HG02798 (cell line): ENCODE measurements around the gene TENM4.
A peak's percentile ranks its signal among the peaks of the same experiment; 100 is the strongest.

Source experiments
- ATAC-seq: cut with Tn5 transposase; IDR thresholded peaks from one replicate; pipeline ENCODE4 v1.9.1; 2021; ENCODE audit warnings: mild to moderate bottlenecking; ENCODE audit not compliant: unreplicated experiment, poor library complexity

Gene TENM4

DNA sequence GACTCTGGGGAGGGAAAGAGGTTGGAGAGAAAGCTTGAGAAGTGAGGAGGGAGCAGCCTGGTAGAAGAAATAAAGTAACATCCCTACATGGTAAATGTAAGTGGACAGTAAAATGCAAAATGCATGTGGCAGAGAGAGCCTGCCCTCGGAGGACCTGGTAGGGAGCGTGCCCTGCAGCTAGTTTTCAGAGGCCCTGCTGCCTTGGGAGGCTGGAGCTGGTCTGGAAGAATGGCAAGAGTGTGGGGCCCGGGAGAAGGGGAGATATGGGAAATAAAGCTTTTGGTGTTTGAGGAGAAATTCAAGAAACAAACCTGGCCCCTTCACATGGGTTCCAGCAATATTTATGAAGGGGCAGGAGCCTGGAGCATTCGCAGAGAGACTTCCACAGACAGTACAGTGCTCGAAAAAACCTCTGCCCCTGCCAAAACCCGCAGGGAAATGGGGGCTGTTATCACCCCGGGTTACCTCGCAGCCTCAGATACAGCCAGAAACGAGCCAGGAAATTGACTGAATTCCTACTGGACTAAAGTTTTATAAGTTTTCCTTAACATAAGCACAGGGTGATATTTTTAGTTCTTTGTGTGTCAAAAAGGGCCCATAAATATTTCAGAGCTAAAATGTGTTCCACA, 363.0 kb downstream of the TENM4 start:
- ATAC-seq: no peak

DNA sequence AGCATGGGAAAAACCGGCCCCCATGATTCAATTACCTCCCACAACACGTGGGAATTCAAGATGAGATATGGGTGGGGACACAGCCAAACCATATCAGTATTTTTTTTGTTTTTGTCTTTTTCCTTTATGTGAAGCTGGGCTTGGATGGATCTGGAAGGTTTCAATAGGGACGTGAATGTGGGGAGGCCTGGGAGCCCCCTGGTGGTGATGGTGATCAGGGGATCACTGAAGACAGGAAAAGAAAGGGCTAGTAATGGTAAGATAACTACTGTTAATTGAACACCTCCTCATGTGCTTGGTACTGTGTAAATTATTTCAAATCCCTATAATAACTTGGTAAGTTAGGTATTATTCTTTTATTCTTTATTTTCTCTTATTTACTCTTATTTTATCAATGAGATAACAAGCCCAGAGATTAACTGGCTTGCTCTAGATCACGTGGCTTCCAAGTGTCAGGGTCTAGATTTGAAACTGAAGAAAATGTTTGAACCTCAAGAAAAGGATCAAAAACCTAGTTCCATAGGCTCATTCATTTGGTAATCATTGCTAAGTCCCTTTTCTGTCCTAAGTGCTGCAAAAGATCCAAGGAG, 364.2 kb downstream of the TENM4 start:
- no peak for ATAC-seq

DNA sequence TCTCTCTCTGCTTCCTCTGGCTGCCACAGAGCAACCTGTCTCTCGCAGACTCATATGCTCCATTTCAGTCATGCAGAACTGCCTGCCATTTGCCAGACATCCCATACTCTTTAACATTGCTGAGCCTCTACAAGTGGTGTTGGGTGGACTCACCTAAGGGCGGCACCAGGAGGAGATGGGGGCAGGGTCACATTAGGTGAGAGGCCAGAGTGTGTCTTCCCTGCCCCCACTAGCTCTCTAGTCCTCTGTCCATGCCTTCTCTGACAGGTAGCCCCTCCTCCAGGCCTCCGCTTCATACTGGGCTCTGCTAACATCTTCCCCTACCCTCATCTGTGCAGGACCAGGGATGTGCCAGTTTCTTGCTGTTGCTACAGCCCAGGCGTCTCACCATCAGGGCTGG, 366.3 kb downstream of the TENM4 start:
- no peak for ATAC-seq

DNA sequence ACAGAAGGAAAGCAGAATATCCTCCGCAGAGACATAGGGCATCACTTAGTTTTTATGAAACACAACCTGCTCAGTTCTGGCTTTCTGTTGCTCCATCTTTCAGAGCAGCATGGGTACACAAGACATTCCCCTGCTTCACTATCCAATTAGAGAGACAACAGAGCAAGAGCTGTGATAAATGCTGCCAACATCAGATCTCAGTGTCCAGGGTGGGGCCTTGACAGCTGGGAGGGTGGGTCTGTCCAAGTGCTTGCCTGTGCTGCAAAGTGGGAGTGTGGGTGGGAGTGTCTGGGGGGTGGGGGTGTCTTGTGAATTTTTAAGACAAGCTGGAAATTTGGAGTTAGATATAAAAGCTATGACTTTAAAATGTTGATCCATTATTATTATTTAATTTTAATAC, 369.6 kb downstream of the TENM4 start:
- no peak for ATAC-seq

DNA sequence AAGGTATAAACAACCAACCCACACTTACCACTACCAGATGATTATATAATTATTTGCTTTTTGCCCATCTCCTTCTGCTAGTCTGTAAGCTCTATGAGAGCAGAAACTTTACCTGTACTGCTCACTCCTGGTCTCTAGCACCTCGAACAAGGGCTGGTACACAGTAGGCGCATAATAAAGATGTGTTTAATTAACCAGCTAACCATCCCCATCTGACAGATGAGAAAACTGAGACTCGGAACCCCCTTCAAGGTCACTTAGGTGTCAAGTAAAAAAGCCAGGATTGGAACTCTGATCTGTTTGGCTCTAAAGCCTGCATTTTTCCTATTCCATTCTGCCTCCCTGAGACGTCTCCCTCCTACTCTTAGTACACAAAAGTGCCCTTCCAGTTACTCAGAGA, 370.3 kb downstream of the TENM4 start:
- no peak for ATAC-seq

DNA sequence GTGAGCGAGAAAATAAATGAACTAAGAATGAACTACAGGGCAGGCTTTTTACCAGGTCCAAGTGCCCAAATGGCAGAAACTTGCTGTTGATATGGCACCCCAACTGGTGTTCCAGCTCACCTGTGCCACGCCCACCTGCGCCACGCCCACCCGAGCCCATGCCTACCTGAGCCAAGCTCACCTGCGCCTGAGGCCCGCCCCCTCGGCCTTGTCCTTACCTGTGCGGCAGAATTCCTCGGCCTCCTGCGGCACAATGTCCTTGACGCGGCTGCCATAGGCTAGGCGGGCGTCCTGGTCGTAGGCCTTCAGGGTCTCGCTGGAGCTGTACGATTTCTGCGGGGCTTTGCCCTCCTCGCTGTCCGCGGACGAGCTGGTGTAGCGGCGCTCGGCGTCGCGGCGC, 371.3 kb downstream of the TENM4 start:
- no peak for ATAC-seq

DNA sequence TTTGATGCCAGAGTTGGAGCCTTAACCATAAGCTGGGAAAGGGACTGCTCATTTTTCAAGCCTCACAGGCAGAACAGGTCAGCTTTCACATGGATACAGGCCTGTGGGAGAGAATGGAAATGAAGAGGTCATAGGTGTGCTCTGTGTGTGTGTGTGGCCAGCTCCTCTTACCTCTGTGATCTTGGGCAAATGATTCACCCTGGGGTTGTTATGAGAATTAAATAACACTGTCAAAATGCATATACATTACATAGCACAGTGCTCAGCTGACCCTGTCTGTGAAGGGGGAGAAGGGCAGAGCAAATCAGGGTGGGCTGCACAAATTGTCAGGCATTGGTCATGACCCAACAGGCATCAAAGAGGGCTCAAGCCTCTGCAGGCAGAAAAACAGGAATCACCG, 372.5 kb downstream of the TENM4 start:
- ATAC-seq: no peak

DNA sequence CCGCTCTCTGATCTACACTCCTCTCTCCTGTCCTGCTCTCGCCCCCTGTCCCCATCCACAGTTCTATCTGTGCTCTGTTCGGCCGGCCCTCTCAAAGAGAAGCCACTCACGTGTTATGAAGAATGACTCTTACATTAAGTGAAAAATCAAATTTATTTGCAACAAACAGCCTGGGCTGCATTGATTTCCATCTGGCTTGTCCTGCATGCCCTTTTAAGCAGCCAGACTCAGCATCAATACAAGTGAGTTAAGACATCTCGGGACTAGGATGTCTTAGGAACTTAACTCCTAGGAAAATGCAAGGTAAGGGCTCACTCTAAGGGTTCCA, 373.5 kb downstream of the TENM4 start:
- ATAC-seq: no peak

DNA sequence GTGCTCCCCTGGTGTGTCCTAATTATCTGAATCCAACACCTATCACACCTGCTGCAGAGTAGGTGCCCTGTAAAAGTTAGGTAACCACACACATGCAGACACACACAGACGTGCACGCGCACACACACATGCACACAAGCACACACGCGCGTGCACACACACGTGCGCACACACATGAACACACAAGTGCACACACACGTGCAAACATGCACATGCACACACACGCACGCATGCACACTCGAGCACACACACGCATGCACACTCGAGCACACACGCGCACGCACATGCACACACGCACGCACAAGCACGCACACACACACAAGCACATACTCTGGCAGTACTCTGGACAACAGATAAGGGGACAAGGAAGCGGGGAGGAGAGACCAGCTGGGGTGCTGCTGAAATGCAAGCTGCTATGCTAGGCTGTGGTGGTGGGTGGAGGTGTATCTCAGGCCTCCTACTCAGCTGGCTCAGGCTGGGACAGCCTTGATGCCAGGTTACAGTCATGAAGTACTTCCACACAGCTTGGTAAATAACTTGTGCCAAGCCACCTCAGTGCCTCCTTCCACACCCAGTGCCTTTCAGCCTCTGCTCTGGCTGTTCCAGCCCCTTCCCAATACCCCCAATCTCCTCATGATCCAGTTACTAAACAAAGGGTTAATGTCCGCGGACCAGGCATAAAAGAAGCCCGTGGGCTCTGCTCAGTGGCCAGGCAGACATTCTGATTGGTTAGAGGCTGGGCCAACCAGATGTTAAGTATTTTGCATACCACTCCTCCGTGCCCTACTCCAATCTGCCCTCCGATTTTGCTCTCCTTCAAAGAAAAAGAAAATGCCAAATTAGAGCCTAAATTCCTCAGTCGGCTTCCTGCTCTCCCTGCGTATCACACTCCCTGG, 374.1 kb downstream of the TENM4 start:
- no peak for ATAC-seq

DNA sequence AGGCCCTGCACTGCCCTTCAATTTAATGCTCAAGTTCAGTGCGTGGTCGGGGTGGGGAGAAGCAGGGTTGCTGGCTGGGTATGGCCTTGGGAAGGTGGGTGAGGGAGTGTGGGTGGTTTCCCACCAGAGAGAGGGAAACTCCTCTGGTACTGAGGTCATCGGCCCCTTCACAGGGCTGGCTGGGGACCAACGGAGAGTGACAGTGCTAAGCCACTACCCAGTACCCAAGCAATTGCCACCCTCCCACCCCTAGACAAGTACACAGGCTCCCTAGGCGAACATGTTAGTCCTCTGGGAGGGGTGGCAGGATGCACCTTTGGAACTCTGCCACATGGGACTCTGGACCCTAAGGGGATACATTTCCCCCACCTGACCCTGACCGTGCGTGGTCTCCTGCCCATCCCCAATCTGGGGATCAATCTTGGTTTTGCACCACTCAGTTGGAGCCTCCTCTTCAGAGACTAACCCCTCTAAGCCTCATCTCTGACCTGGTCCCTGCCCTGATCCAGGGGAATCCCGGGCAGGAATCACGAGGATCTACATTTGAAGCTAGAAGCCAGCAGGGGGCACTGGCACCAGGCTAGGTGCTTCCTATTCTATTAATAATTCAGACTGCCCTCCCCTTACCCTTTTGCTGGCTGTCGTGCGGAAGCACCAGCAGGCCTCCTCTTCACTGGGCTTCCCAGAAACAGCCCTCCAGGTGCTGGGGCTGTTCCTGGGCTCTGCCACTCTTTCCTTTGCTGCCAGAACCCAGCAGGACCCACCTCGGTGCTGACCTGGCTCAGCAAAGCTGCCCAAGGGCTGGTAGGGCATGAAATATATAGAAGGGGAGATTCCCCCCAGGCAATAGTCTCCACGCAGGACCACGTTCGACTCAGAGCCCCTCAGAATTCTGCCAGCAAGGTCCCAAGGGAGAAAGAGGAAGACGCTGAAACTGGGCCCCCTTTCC, 377.7 kb downstream of the TENM4 start:
- ATAC-seq: peak; percentile 42

DNA sequence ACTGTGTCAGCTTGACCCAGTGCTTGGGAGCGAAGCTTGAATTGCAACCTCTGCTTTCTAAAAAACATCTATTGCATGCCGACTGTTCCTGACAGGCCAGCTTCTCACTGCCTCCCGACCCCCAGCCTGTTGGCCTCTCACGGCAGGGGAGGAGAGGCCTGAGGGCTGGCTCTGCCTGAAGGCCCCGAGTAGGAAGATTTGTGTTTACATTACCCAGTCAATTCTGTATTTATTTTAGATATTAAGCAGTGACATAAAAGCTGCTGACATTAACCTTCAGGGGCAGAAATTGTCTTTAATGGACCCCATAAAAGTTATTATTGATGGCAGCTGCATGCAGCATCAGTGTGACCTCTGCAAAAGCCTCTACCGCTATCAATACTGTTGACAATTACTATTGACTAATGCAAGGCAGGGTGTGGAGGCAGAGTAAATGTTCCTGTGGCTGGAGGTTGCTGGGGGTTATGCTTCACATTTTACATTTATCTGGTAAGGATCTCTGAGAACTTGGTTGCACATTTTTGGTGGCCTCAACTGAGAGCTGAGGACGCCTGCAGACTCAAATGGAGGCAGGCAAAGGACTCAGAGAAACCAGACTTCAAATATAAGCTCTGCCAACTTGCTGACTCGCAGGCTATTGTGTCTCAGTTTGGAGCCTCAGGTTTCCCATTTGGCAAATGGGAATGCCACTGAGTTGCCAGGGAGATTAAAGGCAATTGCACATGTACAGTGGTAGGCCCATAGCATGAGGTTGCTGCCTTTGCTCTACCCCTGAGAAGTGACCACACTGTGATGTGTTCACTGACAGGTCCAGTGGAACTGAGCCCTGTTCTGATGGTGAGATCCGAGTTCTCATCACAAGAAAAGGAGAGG, 380.5 kb downstream of the TENM4 start:
- no peak for ATAC-seq

DNA sequence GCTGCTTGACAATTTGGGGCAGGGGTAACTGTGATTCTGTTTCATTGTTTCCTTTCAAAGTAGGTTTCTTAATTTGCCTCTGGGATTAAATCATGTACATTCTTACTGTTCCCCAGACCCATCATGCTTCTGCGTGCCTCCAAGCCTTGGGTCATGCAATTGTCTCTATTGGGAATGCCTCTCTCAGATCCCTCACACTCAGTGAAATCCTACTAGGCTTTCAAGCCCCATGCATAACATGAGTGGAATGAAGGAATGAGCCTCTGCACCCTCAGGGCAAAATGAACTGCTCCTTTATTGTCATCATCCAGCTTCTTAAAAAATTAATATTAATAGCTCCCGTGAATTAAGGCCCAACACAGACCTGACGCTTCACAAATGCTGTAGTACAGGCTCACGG, 381.7 kb downstream of the TENM4 start:
- ATAC-seq: no peak

DNA sequence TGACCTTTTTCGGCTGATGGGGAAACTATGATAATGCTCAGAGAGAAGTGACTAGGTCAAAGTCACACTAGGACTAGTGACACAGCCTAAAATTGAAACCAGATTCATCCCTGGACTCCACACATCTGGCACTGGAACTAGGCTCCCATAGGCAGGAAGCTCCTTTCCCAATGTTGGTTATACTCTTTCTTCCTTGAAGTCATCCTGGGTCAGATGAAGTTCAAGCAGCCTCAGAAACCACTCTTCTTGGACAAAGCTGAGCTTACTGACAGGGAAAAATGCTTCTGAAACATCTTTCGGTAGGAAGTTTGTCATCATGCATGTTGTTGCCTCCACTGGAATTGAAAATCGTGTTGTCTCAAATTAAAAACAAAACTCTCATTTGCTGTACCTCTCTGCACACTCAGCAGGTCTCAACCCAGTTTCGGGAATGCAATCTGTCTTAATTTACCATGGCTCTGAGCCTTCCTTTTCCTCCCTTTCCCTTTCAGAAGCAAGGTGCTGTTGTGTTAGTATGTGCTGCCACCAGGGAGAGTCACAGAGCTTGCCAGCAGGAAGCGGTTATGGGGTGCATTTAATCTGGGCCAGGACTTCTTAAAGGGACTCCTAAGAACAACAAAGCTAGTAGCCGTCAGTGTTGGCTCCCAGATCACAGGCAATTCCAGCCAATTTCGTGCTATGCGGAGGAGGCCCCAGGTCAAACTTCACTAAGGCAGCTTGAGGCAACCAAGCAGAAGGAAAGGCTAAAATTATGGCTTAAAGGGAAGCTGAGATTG, 384.8 kb downstream of the TENM4 start:
- ATAC-seq: no peak

DNA sequence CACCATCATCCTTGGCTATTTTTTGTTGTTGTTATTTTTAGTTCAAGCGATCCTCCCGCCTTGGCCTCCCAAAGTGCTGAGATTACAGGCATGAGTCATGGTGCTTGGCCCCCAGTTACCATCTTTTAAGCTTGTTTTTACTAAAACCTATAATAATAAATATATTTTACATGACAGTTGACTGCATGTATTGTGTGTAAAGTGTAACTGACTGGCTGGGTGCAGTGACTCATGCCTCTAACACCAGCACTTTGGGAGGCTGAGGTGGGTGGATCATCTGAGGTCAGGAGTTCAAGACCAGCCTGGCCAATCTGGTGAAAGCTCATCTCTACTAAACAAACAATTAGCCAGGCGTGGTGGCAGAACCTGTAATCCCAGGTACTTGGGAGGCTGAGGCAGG, 386.2 kb downstream of the TENM4 start:
- no peak for ATAC-seq

DNA sequence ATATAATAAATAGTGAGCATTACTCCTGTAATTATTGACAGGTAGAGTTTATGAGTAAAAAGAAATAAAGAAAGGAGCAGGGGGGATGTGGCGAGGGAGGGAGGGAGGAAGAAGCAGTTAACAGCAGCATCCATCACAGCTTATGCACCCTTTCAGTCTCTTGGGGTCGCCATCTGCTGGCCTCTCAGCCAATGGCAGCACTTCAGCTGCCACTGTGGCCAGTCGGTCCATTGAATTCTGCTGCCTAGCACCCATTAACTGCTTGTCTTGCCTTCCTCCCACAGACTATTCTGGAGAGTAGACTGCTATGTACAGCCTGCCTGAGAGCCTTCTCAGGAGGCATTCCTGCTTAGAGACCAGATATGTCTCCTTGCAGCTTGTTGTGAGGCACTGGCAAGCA, 388.3 kb downstream of the TENM4 start:
- no peak for ATAC-seq

DNA sequence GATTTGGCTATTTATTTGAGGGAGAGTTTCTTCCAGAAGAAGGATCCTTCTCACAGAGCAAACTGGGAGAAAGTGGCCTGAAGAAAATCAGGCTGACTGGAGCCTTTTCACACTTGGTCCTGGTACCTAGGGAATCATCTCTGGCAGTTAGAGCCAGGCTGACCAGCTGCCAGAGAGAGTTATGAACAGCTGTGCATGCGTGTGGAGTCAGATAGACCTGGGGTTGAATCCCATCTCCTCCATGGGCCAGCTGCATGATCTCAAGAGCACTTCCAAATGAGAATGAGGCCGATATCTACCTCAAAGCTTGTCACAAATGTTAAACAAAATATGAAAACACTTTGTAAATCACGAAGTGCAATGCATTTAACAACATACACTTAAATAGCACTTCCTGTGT, 390.0 kb downstream of the TENM4 start:
- ATAC-seq: no peak

DNA sequence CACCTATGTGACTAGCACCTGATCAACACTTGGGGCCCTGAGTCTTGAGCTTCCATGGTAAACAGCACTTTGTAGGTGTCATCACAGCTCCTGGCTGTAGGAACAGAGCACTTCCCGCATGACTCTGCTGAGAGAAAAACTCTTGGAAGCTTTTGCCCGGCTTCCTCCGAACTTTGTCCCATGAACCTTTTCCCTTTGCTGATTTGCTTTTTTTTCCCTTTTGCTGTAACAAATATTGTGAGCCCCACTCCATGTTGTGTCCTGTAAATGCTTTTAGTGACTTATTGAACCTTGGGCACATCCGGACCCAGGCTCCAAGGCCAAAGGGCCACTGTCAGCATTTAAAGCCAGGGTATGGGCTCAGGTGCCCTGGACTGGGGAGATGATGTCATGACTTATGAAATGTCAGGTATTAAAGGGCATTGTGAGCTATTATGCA, 391.1 kb downstream of the TENM4 start:
- no peak for ATAC-seq

DNA sequence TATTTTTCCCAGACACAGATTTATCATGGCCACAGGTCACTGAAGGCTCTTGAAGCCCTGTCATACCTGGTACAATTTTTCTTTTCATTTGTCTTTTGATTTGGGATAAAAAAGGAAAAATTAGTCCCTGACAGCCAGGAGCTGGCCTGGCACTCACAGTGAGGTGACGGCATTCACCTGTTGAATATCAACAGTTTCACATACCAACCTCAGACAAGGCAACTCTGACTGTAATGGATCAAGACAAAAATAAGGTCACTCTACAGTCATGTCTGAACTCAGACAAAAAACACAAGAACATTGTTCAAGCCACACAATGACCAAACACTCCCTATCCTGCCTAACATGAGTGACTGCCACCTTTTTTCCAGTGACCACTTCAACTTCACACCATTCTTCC, 392.9 kb downstream of the TENM4 start:
- ATAC-seq: no peak

DNA sequence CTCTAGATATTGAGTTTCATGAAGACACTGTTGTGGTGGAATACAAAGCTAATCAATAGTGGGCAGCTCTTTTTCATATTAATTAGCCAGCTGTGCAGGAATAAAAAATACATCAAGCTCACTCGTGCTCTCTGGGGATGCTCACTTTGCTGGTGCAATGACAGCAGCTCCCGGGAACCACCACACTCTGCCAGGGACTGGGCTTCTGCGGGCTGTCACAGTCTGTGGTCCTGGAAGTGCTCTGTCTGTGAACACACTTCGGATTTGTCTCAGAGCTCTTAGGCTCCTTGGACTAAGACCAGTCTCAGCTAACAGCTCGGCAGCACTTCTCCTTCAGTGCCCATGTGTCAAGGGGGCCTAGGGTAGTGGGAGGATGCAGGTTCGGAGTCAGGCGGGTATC, 393.5 kb downstream of the TENM4 start:
- no peak for ATAC-seq
